Neural progenitor cell (in vitro differentiated cells): ENCODE data around the gene HDGFL2. TPM values are rescaled to one million over a fixed set of nuclear protein-coding genes. Genes with fewer than 3 reads are reported as not detected.

Experiments
- DNase-seq: peaks from one replicate; pipeline ENCODE4 v3.0.0-alpha.2; 2016; ENCODE audit warnings: low spot score
- H2AFZ ChIP-seq: fragments of 200-600 bp; sonication (generic); replicated peaks from 2 replicates; pipeline ENCODE4 v1.6.1; 2016; ENCODE audit warnings: antibody characterized with exemption
- H3F3A ChIP-seq: fragments of 200-600 bp; sonication (generic); 2 replicates; pipeline ENCODE4 v1.6.1; 2016; ENCODE audit warnings: antibody characterized with exemption, low read depth
- H3K27ac ChIP-seq: fragments of 200-600 bp; sonication (generic); 2 replicates; pipeline ENCODE4 v1.5.1; 2016; ENCODE audit warnings: mild to moderate bottlenecking
- H3K27me3 ChIP-seq: fragments of 200-600 bp; sonication (generic); 2 replicates; pipeline ENCODE4 v1.6.1; 2016; ENCODE audit warnings: mild to moderate bottlenecking, moderate library complexity
- H3K36me3 ChIP-seq: fragments of 200-600 bp; sonication (generic); 2 replicates; pipeline ENCODE4 v1.5.1; 2016
- H3K4me1 ChIP-seq: fragments of 200-600 bp; sonication (generic); 2 replicates; pipeline ENCODE4 v1.6.1; 2016; ENCODE audit warnings: mixed run types
- H3K4me2 ChIP-seq: fragments of 200-600 bp; sonication (generic); 2 replicates; pipeline ENCODE4 v1.6.1; 2016
- H3K4me3 ChIP-seq: fragments of 200-600 bp; sonication (generic); 2 replicates; pipeline ENCODE4 v1.5.1; 2016
- H3K79me2 ChIP-seq: fragments of 200-600 bp; sonication (generic); 2 replicates; pipeline ENCODE4 v1.6.1; 2016; ENCODE audit warnings: low read depth
- H3K9ac ChIP-seq: fragments of 200-600 bp; sonication (generic); 2 replicates; pipeline ENCODE4 v1.6.1; 2016
- H3K9me3 ChIP-seq: fragments of 200-600 bp; sonication (generic); 2 replicates; pipeline ENCODE4 v1.5.1; 2016; ENCODE audit warnings: low read depth
- H4K20me1 ChIP-seq: fragments of 200-600 bp; sonication (generic); 2 replicates; pipeline ENCODE4 v1.6.1; 2016; ENCODE audit warnings: low read depth
- H3K27ac Mint-ChIP-seq: 3 replicates; pipeline ENCODE4 v1.8.0; 2021; ENCODE audit warnings: mixed read lengths
- H3K27me3 Mint-ChIP-seq: 2 replicates; pipeline ENCODE4 v1.8.0; 2022; ENCODE audit warnings: low read depth, mild to moderate bottlenecking, inconsistent platforms, moderate library complexity, mixed read lengths; ENCODE audit not compliant: insufficient read depth
- H3K36me3 Mint-ChIP-seq: 3 replicates; pipeline ENCODE4 v1.8.0; 2021; ENCODE audit warnings: mixed read lengths
- H3K4me1 Mint-ChIP-seq: 3 replicates; pipeline ENCODE4 v1.8.0; 2021; ENCODE audit warnings: mixed read lengths
- H3K4me3 Mint-ChIP-seq: 3 replicates; pipeline ENCODE4 v1.8.0; 2021; ENCODE audit warnings: mild to moderate bottlenecking, moderate library complexity, mixed read lengths
- H3K9me3 Mint-ChIP-seq: 3 replicates; pipeline ENCODE4 v1.8.0; 2020; ENCODE audit warnings: mixed read lengths
- EZH2 ChIP-seq: fragments of 200-600 bp; sonication (generic); IDR thresholded peaks from 2 replicates; pipeline ENCODE4 v1.6.1; 2017; ENCODE audit warnings: antibody characterized with exemption, mild to moderate bottlenecking, moderate library complexity
- EZH2phosphoT487 ChIP-seq: fragments of 200-600 bp; sonication (generic); IDR thresholded peaks from 2 replicates; pipeline ENCODE4 v1.6.1; 2017; ENCODE audit warnings: antibody characterized with exemption
- total RNA-seq: library from RNA; depleted of rRNA; stranded (reverse); fragments of >200 nt; gene quantifications from 2 replicates; pipeline ENCODE4 v1.2.3, GENCODE V29; 2015; ENCODE audit warnings: low replicate concordance
- TF ChIP-seq, protein P1 (sequence below): fragments of 200-600 bp; sonication (generic); IDR thresholded peaks from 2 replicates; pipeline ENCODE4 v1.5.1; 2017; ENCODE audit warnings: antibody characterized with exemption, mild to moderate bottlenecking

HDGFL2 gene
- total RNA-seq, 1 donor from 2014 or later: 36.0 TPM

DNA sequence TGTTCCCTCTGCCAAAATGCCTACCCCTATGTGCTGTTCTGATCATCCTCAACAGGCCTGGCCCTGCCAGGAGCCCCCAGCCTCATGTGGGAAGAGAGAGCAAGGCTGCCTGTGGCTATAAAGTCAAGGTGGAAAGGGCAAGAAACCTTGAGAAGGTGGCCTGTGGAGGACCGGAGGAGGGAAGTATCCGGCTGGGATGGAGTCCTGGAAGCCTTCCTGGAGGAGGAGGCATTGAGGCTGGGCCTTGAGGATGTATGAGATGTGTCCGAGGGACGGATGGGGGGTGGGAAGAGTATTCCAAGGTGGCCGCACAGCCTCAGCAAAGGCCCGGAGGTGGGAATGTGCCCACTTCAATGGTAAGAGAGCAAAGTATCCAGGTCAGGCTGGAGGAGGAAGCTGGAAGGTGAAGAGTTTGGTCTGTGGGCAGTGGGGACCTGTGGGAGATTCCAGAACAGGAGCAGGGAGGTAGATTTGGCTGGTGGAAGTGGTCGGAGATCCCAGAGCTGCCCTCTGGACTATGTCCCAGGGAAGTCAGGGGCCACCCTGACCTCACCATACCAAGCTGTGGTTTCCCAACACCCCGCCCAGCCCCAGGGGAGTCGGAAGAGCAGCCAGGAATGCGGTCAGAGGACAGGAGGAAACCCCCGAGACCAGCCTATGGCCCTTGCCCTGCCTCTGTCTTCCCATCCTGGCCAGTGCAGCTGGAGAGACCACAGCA, 49.2 kb downstream of the HDGFL2 start:
- TF ChIP-seq, protein P1, sequence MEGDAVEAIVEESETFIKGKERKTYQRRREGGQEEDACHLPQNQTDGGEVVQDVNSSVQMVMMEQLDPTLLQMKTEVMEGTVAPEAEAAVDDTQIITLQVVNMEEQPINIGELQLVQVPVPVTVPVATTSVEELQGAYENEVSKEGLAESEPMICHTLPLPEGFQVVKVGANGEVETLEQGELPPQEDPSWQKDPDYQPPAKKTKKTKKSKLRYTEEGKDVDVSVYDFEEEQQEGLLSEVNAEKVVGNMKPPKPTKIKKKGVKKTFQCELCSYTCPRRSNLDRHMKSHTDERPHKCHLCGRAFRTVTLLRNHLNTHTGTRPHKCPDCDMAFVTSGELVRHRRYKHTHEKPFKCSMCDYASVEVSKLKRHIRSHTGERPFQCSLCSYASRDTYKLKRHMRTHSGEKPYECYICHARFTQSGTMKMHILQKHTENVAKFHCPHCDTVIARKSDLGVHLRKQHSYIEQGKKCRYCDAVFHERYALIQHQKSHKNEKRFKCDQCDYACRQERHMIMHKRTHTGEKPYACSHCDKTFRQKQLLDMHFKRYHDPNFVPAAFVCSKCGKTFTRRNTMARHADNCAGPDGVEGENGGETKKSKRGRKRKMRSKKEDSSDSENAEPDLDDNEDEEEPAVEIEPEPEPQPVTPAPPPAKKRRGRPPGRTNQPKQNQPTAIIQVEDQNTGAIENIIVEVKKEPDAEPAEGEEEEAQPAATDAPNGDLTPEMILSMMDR: no peak
- TF ChIP-seq EZH2 (no peak), EZH2phosphoT487 (no peak)
- Histone ChIP-seq H3K9me3 (no peaks in the 10 kb centered on the region), H4K20me1 (peaks cover 3% of the 10 kb centered on the region), H3K4me2 (no peak overlapping the region), H3K4me1 (peaks cover 6% of the 10 kb centered on the region), H3K36me3 (no peaks in the 10 kb centered on the region), H3K79me2 (no peaks in the 10 kb centered on the region), H3F3A (no peaks in the 10 kb centered on the region), H3K9ac (no peak overlapping the region), H2AFZ (no peak overlapping the region), H3K27ac (no peak overlapping the region), H3K4me3 (no peak overlapping the region), H3K27me3 (peaks cover 7% of the 10 kb centered on the region)
- Mint-ChIP-seq H3K27ac (peak overlapping the region; percentile 26), H3K9me3 (peaks cover 3% of the 10 kb centered on the region), H3K36me3 (no peaks in the 10 kb centered on the region), H3K4me1 (peaks cover 3% of the 10 kb centered on the region), H3K27me3 (peaks cover 12% of the 10 kb centered on the region), H3K4me3 (peak overlapping the region; percentile 3)
- no peak for DNase-seq

DNA sequence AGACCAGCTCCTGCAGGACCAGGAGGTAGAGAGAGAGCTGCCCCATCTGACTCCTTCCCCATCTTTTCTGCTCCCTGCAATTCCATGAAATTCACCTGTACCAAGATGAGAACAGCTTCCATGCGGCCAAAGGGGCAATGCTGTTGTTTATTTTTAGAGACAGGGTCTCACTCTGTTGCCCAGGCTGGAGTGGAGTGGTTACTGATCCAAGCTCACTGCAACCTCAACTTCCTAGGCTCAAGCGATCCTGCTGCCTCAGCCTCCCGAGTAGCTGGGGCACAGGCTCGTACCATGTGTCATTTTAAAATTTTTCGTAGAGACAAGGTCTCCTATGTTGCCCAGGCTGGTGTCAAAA, 49.8 kb downstream of the HDGFL2 start:
- Histone ChIP-seq H3K36me3 (no peaks in the 10 kb centered on the region), H3K9ac (no peak overlapping the region), H3K79me2 (no peaks in the 10 kb centered on the region), H3K9me3 (no peaks in the 10 kb centered on the region), H3K27ac (no peak overlapping the region), H2AFZ (no peak overlapping the region), H3F3A (no peaks in the 10 kb centered on the region), H4K20me1 (peaks cover 3% of the 10 kb centered on the region), H3K27me3 (peaks cover 7% of the 10 kb centered on the region), H3K4me1 (peaks cover 1% of the 10 kb centered on the region), H3K4me2 (no peak overlapping the region), H3K4me3 (no peak overlapping the region)
- Mint-ChIP-seq H3K36me3 (no peaks in the 10 kb centered on the region), H3K4me1 (peaks cover 3% of the 10 kb centered on the region), H3K27me3 (peaks cover 12% of the 10 kb centered on the region), H3K4me3 (no peak overlapping the region), H3K27ac (no peak overlapping the region), H3K9me3 (peaks cover 3% of the 10 kb centered on the region)
- TF ChIP-seq, protein P1: no peak
- TF ChIP-seq EZH2phosphoT487: no peak
- TF ChIP-seq EZH2: no peak
- DNase-seq: no peak

DNA sequence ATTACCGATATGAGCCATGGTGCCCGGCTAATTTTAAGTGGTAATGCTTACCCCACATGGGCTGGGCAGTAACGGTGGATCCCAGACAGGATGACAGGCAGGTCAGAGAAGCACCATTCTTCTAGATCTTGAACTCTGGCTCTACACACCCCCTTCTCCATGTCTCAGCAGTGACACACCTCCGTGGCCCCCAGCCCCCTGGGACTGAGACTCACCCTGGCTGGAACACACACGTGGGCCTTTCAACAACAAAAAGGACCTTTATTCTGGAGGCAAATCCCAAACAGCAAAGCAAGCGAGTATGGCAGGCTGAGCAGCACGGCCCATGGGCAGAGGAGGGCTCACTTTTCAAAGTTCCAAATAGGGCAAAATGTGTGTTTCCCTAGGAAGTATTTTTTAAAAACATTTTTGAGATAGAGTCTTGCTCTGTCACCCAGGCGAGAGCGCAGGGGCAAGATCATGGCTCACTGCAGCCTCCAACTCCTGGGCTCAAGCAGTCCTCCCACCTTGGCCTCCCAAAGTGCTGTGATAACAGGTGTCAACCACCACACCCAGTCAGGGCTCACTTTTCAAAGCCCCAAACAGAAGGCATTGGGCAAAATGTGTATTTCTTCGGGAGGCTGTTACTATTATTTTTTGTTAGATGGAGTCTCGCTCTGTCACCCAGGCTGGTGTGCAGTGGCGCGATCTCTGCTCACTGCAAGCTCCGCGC, 50.4 kb downstream of the HDGFL2 start:
- Histone ChIP-seq H3K4me2 (no peak overlapping the region), H3K27me3 (peaks cover 7% of the 10 kb centered on the region), H4K20me1 (peaks cover 3% of the 10 kb centered on the region), H3K79me2 (no peaks in the 10 kb centered on the region), H3F3A (no peaks in the 10 kb centered on the region), H3K4me1 (no peaks in the 10 kb centered on the region), H2AFZ (no peak overlapping the region), H3K27ac (no peak overlapping the region), H3K36me3 (no peaks in the 10 kb centered on the region), H3K9me3 (no peaks in the 10 kb centered on the region), H3K9ac (no peak overlapping the region), H3K4me3 (no peak overlapping the region)
- Mint-ChIP-seq H3K36me3 (no peaks in the 10 kb centered on the region), H3K27me3 (peaks cover 12% of the 10 kb centered on the region), H3K4me1 (peaks cover 3% of the 10 kb centered on the region), H3K27ac (no peak overlapping the region), H3K4me3 (no peak overlapping the region), H3K9me3 (peaks cover 3% of the 10 kb centered on the region)
- TF ChIP-seq EZH2phosphoT487: no peak
- TF ChIP-seq EZH2: no peak
- TF ChIP-seq, protein P1: no peak
- no peak for DNase-seq
